Measurements from ENCODE around the gene C4orf50.
"Not testable (repeated sequence)": the region's sequence is repeated elsewhere in the genome, so short reads cannot be mapped to it uniquely, and the experiment has no call there.

DNA sequence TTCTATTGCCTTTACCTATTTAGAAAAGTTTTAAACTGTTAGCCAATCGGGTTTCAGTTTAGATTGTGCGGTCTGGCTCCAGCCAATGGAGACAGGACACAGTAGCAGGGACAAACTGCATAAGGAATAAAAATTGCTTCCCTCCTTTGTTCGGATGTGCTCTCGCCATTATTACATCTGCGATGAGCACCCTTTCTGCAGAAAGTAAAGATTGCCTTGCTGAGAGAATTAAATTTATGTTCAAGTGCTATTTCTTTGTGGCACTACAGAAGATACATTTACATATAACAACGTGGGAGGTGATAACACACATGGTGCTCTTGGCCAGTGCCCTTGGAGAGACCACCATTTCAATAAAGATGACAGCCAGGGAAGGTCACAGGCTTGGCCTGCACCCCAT, 71.6 kb downstream of the C4orf50 start:
- TF ChIP-seq, protein P1, sequence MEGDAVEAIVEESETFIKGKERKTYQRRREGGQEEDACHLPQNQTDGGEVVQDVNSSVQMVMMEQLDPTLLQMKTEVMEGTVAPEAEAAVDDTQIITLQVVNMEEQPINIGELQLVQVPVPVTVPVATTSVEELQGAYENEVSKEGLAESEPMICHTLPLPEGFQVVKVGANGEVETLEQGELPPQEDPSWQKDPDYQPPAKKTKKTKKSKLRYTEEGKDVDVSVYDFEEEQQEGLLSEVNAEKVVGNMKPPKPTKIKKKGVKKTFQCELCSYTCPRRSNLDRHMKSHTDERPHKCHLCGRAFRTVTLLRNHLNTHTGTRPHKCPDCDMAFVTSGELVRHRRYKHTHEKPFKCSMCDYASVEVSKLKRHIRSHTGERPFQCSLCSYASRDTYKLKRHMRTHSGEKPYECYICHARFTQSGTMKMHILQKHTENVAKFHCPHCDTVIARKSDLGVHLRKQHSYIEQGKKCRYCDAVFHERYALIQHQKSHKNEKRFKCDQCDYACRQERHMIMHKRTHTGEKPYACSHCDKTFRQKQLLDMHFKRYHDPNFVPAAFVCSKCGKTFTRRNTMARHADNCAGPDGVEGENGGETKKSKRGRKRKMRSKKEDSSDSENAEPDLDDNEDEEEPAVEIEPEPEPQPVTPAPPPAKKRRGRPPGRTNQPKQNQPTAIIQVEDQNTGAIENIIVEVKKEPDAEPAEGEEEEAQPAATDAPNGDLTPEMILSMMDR (IDR thresholded peaks at IDR 0.05; ENCODE audit: low read depth, low read length, missing input control), result not testable (repeated sequence)
- TF ChIP-seq HNF4A (conservative IDR thresholded peaks at IDR 0.05); YY1 (IDR thresholded peaks at IDR 0.05); EGR1 (IDR thresholded peaks at IDR 0.05; ENCODE audit: low read depth in 2 of 2); RAD21 (IDR thresholded peaks at IDR 0.05); GABPA (IDR thresholded peaks at IDR 0.05 in 1 of 2, conservative IDR thresholded peaks at IDR 0.05 in 1 of 2); TAF1 (conservative IDR thresholded peaks at IDR 0.05); NR2F2 (IDR thresholded peaks at IDR 0.05): not testable (repeated sequence)
- TF ChIP-seq, protein P2, sequence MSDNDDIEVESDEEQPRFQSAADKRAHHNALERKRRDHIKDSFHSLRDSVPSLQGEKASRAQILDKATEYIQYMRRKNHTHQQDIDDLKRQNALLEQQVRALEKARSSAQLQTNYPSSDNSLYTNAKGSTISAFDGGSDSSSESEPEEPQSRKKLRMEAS (IDR thresholded peaks at IDR 0.05), result not testable (repeated sequence)
- TF ChIP-seq, protein P3, sequence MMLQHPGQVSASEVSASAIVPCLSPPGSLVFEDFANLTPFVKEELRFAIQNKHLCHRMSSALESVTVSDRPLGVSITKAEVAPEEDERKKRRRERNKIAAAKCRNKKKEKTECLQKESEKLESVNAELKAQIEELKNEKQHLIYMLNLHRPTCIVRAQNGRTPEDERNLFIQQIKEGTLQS (IDR thresholded peaks at IDR 0.05), result not testable (repeated sequence)
- TF ChIP-seq, protein P4, sequence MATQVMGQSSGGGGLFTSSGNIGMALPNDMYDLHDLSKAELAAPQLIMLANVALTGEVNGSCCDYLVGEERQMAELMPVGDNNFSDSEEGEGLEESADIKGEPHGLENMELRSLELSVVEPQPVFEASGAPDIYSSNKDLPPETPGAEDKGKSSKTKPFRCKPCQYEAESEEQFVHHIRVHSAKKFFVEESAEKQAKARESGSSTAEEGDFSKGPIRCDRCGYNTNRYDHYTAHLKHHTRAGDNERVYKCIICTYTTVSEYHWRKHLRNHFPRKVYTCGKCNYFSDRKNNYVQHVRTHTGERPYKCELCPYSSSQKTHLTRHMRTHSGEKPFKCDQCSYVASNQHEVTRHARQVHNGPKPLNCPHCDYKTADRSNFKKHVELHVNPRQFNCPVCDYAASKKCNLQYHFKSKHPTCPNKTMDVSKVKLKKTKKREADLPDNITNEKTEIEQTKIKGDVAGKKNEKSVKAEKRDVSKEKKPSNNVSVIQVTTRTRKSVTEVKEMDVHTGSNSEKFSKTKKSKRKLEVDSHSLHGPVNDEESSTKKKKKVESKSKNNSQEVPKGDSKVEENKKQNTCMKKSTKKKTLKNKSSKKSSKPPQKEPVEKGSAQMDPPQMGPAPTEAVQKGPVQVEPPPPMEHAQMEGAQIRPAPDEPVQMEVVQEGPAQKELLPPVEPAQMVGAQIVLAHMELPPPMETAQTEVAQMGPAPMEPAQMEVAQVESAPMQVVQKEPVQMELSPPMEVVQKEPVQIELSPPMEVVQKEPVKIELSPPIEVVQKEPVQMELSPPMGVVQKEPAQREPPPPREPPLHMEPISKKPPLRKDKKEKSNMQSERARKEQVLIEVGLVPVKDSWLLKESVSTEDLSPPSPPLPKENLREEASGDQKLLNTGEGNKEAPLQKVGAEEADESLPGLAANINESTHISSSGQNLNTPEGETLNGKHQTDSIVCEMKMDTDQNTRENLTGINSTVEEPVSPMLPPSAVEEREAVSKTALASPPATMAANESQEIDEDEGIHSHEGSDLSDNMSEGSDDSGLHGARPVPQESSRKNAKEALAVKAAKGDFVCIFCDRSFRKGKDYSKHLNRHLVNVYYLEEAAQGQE (IDR thresholded peaks at IDR 0.05), result not testable (repeated sequence)
